ENCODE measurements around the gene NTN1.
"Not testable (repeated sequence)": the region's sequence is repeated elsewhere in the genome, so short reads cannot be mapped to it uniquely, and the experiment has no call there.

NTN1 gene

GRCh38 chr17:9090641-9091096 lies 69.4 kb downstream of the NTN1 start:
- DNase-seq, result no peak

- DNase-seq, result no peak
Observed at GRCh38 chr17:9094193-9094592, 72.9 kb downstream of the NTN1 start.

GRCh38 chr17:9095390-9095789 lies 74.1 kb downstream of the NTN1 start:
- DNase-seq, result no peak

GRCh38 chr17:9098242-9098825 lies 77.0 kb downstream of the NTN1 start:
- DNase-seq, result no peak

GRCh38 chr17:9101356-9101755 lies 80.0 kb downstream of the NTN1 start:
- DNase-seq, result no peak

- not testable (repeated sequence) for DNase-seq
Observed at GRCh38 chr17:9103193-9103592, 81.9 kb downstream of the NTN1 start.

GRCh38 chr17:9104370-9105041 lies 83.2 kb downstream of the NTN1 start:
- DNase-seq, result no peak

- DNase-seq, result no peak
Observed at GRCh38 chr17:9105068-9105868, 84.0 kb downstream of the NTN1 start.

GRCh38 chr17:9106278-9106677 lies 85.0 kb downstream of the NTN1 start:
- not testable (repeated sequence) for DNase-seq

- DNase-seq, result no peak
Observed at GRCh38 chr17:9107527-9107926, 86.2 kb downstream of the NTN1 start.

- DNase-seq, result peak; percentile 83
Observed at GRCh38 chr17:9108146-9108545, 86.8 kb downstream of the NTN1 start.

GRCh38 chr17:9109933-9110332 lies 88.6 kb downstream of the NTN1 start:
- no peak for DNase-seq

GRCh38 chr17:9110501-9110900 lies 89.2 kb downstream of the NTN1 start:
- no peak for DNase-seq

- peak; percentile 48 for DNase-seq
Observed at GRCh38 chr17:9115214-9116191, 94.2 kb downstream of the NTN1 start.

GRCh38 chr17:9116311-9116835 lies 95.1 kb downstream of the NTN1 start:
- DNase-seq, result no peak

GRCh38 chr17:9116861-9117568 lies 95.7 kb downstream of the NTN1 start:
- no peak for DNase-seq

GRCh38 chr17:9120471-9120870 lies 99.2 kb downstream of the NTN1 start:
- DNase-seq, result peak; percentile 50

- DNase-seq, result no peak
Observed at GRCh38 chr17:9121186-9121820, 100.0 kb downstream of the NTN1 start.

GRCh38 chr17:9123594-9124553 lies 102.6 kb downstream of the NTN1 start:
- DNase-seq, result no peak

GRCh38 chr17:9124554-9124935 lies 103.2 kb downstream of the NTN1 start:
- no peak for DNase-seq

Data from OCI-M1 (cell line).